GM12891 (cell line): ENCODE results near the gene IFT81.

Experiments
- POLR2A ChIP-seq: IDR thresholded peaks from 2 replicates; pipeline ENCODE4 v1.6.1; 2011; ENCODE audit warnings: low read depth, low read length, control low read depth
- POU2F2 ChIP-seq: IDR thresholded peaks from 2 replicates; pipeline ENCODE4 v1.6.1; 2011; ENCODE audit warnings: low read depth, mild to moderate bottlenecking, control low read depth, low read length, moderate library complexity
- TAF1 ChIP-seq: IDR thresholded peaks from 2 replicates; pipeline ENCODE4 v1.6.1; 2011; ENCODE audit warnings: low read depth, low read length, control low read depth

DNA sequence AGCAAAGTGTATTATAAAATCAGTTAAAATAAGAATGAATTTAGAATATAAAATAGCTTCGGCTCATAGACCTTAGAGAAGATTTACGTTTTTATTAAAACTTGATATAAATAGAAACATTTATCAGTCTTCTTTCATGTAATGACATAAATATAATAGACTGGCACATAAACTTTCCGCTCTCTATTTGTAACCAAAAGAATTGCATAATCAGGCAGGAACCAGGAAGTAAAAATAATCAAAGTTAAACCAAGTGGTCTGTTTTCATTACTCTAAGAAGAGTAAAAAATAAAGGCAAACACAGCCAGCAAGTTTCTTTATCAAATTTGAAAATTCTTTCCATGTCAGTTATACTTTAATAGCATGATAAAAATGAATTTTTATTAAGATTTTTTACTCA is 110.6 kb downstream of the IFT81 start:
- no peak for TF ChIP-seq TAF1
- no peak for TF ChIP-seq POLR2A
- TF ChIP-seq POU2F2 = no peak
